Upper lobe of right lung (tissue), 1 donor: ENCODE measurements around the gene RALA. TPM values are rescaled to one million over a fixed set of nuclear protein-coding genes. Genes with fewer than 3 reads are reported as not detected.
A peak's percentile ranks its signal among the peaks of the same experiment; 100 is the strongest.

Source experiments
- ATAC-seq: fragments of 200-7000 bp; cut with Tn5 transposase; one replicate; pipeline ENCODE4 v1.9.1; 2020; ENCODE audit warnings: mild to moderate bottlenecking, moderate library complexity
- DNase-seq: peaks from one replicate; pipeline ENCODE4 v3.0.0-alpha.2; 2020
- H3K27ac ChIP-seq: fragments of 200-600 bp; one replicate; pipeline ENCODE4 v1.8.0; 2022
- H3K27me3 ChIP-seq: fragments of 200-600 bp; one replicate; pipeline ENCODE4 v1.8.0; 2022; ENCODE audit warnings: mild to moderate bottlenecking
- H3K36me3 ChIP-seq: fragments of 200-600 bp; one replicate; pipeline ENCODE4 v1.8.0; 2022
- H3K4me1 ChIP-seq: fragments of 200-600 bp; one replicate; pipeline ENCODE4 v1.8.0; 2022
- H3K4me3 ChIP-seq: fragments of 200-600 bp; one replicate; pipeline ENCODE4 v1.8.0; 2022; ENCODE audit warnings: mild to moderate bottlenecking
- H3K9me3 ChIP-seq: fragments of 200-600 bp; one replicate; pipeline ENCODE4 v1.8.0; 2022
- CTCF ChIP-seq: fragments of 200-600 bp; IDR thresholded peaks from one replicate; pipeline ENCODE4 v1.8.0; 2022; ENCODE audit warnings: antibody characterized with exemption
- intact Hi-C: fragments of 100-400 bp; cut with DNase I; formaldehyde crosslinking; loops from one replicate; pipeline ENCODE4 v1.11.0; 2022
- total RNA-seq: library from RNA; stranded (reverse); fragmentation: NEBNext Ultra II Directional; extraction: Animal tissue kit (Norgen Biotek cat#: 25700); gene quantifications from one replicate; pipeline ENCODE4 v1.2.1, GENCODE V29; 2021
- donor health status: DM: no; HTN: yes; CAD: no; lungs with severe emphysema.

Gene RALA
- total RNA-seq, 1 donor from 2014 or later = 53.4 TPM

- H3K27me3 ChIP-seq = no peaks in the 10 kb centered on the region
- no peak for TF ChIP-seq CTCF
- peaks cover 4% of the 10 kb centered on the region for H3K4me1 ChIP-seq
- H3K36me3 ChIP-seq = peaks cover 18% of the 10 kb centered on the region
- intact Hi-C loops = no loop called here
- no peak for ATAC-seq
- DNase-seq = no peak
- H3K27ac ChIP-seq = no peak overlapping the region
- H3K9me3 ChIP-seq = peaks cover 12% of the 10 kb centered on the region
- H3K4me3 ChIP-seq = no peak overlapping the region
These were observed 86.5 kb downstream of the RALA start for GRCh38 chr7:39709768-39710311.

- intact Hi-C loops = no loop called here
- no peak for ATAC-seq
- no peaks in the 10 kb centered on the region for H3K27me3 ChIP-seq
These were observed 89.4 kb downstream of the RALA start for GRCh38 chr7:39712751-39713150.

GRCh38 chr7:39714447-39715091 is 91.2 kb downstream of the RALA start:
- intact Hi-C loops = no loop called here
- Histone ChIP-seq H3K9me3 (peaks cover 13% of the 10 kb centered on the region), H3K36me3 (no peaks in the 10 kb centered on the region), H3K27ac (no peak overlapping the region), H3K27me3 (no peaks in the 10 kb centered on the region), H3K4me1 (peaks cover 4% of the 10 kb centered on the region), H3K4me3 (no peak overlapping the region)
- DNase-seq (no peak), ATAC-seq (no peak)
- TF ChIP-seq CTCF = no peak

More at GRCh38 chr7:39712751-39713150, 89.4 kb downstream of the RALA start:
- Histone ChIP-seq H3K36me3 (peaks cover 3% of the 10 kb centered on the region), H3K4me1 (peaks cover 4% of the 10 kb centered on the region), H3K9me3 (peaks cover 13% of the 10 kb centered on the region), H3K27ac (no peak overlapping the region), H3K4me3 (no peak overlapping the region)
- no peak for DNase-seq
- TF ChIP-seq CTCF = no peak

- no peak for TF ChIP-seq CTCF
- no peaks in the 10 kb centered on the region for H3K9me3 ChIP-seq
- no peak overlapping the region for H3K27ac ChIP-seq
- H3K4me1 ChIP-seq = no peaks in the 10 kb centered on the region
- no peak overlapping the region for H3K4me3 ChIP-seq
- H3K36me3 ChIP-seq = no peaks in the 10 kb centered on the region
- DNase-seq = no peak
- intact Hi-C loops = no loop called here
- H3K27me3 ChIP-seq = no peaks in the 10 kb centered on the region
- ATAC-seq = peak; percentile 97
These were observed 97.2 kb downstream of the RALA start for GRCh38 chr7:39720586-39720985.

GRCh38 chr7:39721345-39721744 is 98.0 kb downstream of the RALA start:
- H3K27ac ChIP-seq = no peak overlapping the region

More at GRCh38 chr7:39721345-39721744, 98.0 kb downstream of the RALA start:
- Histone ChIP-seq H3K4me1 (no peaks in the 10 kb centered on the region), H3K36me3 (no peaks in the 10 kb centered on the region), H3K27me3 (no peaks in the 10 kb centered on the region), H3K4me3 (no peak overlapping the region), H3K9me3 (no peaks in the 10 kb centered on the region)
- intact Hi-C loops = no loop called here
- no peak for ATAC-seq
- DNase-seq = no peak
- no peak for TF ChIP-seq CTCF
